DOHH2 (cell line): ENCODE data around the gene THBS2.

ENCODE experiments used
- CTCF ChIP-seq: fragments of 200-600 bp; sonication (generic); IDR thresholded peaks from one replicate; pipeline ENCODE4 v1.5.1; 2014; ENCODE audit warnings: antibody characterized with exemption, mild to moderate bottlenecking, low read depth, low read length; ENCODE audit not compliant: poor library complexity, severe bottlenecking
- EZH2phosphoT487 ChIP-seq: fragments of 200-600 bp; sonication (generic); IDR thresholded peaks from 2 replicates; pipeline ENCODE4 v1.6.1; 2017; ENCODE audit warnings: borderline replicate concordance, mild to moderate bottlenecking, antibody characterized with exemption, low read length, moderate library complexity, mixed read lengths

- TF ChIP-seq CTCF: no peak
- no peak for TF ChIP-seq EZH2phosphoT487
Observed at GRCh38 chr6:169255643-169256042, 2.0 kb upstream of the THBS2 start.
